ENCODE measurements around the gene ATP5MC2.
"Not testable (repeated sequence)": the region's sequence is repeated elsewhere in the genome, so short reads cannot be mapped to it uniquely, and the experiment has no call there.

ATP5MC2 gene

DNA sequence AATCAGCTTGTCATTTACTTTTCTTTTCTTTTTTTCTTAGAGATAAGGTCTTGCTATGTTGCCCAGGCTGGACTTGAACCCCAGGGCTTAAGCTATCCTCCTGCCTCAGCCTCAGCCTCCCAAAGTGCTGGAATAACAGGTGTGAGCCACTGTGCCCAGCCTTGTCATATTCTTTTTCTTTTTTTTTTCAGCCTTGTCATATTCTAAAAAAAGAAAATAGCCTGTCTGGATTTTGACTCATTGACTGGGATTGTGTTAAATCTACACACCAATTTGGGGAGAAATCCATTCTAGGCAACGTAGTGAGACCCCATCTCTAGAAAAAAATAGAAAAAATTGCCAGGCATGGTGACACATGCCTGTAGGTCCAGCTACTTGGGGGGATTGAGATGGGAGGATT is 24.1 kb downstream of the ATP5MC2 start:
- Histone ChIP-seq H3K79me2 (ENCODE audit: insufficient read depth, low read depth) (no peaks in the 10 kb centered on the region), H3K4me2 (0 out of 2 replicates have a peak overlapping the region, but pooled peaks have one; percentile 5), H3K9ac (no peak overlapping the region), H3K27ac (no peak overlapping the region), H3K27me3 (ENCODE audit: insufficient read depth, low read depth) (no peaks in the 10 kb centered on the region), H3K36me3 (ENCODE audit: insufficient read depth) (no peaks in the 10 kb centered on the region), H4K20me1 (ENCODE audit: insufficient read depth) (no peaks in the 10 kb centered on the region), H3K4me3 (IDR thresholded peaks at IDR 0.05; ENCODE audit: insufficient read depth, low read depth, low read length) (no peak overlapping the region), H3K4me1 (ENCODE audit: low read depth, poor library complexity, severe bottlenecking) (peaks cover 17% of the 10 kb centered on the region), H2AFZ (ENCODE audit: low read depth) (no peak overlapping the region)
- TF ChIP-seq CTCF (conservative IDR thresholded peaks at IDR 0.05; ENCODE audit: low read depth, low read length), result no peak

- not testable (repeated sequence) for H3K27me3 ChIP-seq (ENCODE audit: insufficient read depth, low read depth); H3K9ac ChIP-seq; H4K20me1 ChIP-seq (ENCODE audit: insufficient read depth); H3K79me2 ChIP-seq (ENCODE audit: insufficient read depth, low read depth); H3K27ac ChIP-seq; H3K4me1 ChIP-seq (ENCODE audit: low read depth, poor library complexity, severe bottlenecking); H3K4me2 ChIP-seq; H3K36me3 ChIP-seq (ENCODE audit: insufficient read depth); H3K4me3 ChIP-seq (IDR thresholded peaks at IDR 0.05; ENCODE audit: insufficient read depth, low read depth, low read length); H2AFZ ChIP-seq (ENCODE audit: low read depth)
These were observed 29.6 kb downstream of the ATP5MC2 start for GRCh38 chr12:53646300-53646699.

GRCh38 chr12:53645165-53645564 is 30.7 kb downstream of the ATP5MC2 start:
- Histone ChIP-seq H4K20me1 (ENCODE audit: insufficient read depth) (no peaks in the 10 kb centered on the region), H3K79me2 (ENCODE audit: insufficient read depth, low read depth) (no peaks in the 10 kb centered on the region), H3K4me2 (no peak overlapping the region), H3K27ac (no peak overlapping the region), H3K4me1 (ENCODE audit: low read depth, poor library complexity, severe bottlenecking) (no peaks in the 10 kb centered on the region), H3K27me3 (ENCODE audit: insufficient read depth, low read depth) (no peaks in the 10 kb centered on the region), H3K4me3 (IDR thresholded peaks at IDR 0.05; ENCODE audit: insufficient read depth, low read depth, low read length) (no peak overlapping the region), H3K36me3 (ENCODE audit: insufficient read depth) (no peaks in the 10 kb centered on the region), H2AFZ (ENCODE audit: low read depth) (no peak overlapping the region), H3K9ac (no peak overlapping the region)
- no peak for TF ChIP-seq CTCF (conservative IDR thresholded peaks at IDR 0.05; ENCODE audit: low read depth, low read length)

DNA sequence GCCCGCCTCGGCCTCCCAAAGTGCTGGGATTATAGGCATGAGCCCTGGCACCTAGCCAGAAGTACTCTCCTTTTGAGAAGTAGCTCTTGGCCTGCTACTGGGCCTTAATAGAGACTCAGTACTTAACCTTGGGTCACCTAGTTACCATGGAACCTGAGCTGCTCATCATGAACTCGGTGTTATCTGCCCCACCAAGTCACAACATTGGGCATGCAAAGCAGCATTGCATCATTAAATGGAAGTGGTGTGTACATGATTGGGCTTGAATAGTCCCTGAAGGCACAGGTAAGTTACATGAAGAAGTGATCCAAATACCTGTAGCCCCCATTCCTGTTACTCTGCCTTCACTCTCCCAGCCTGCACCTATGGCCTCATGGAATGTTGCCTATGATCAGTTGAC is 31.8 kb downstream of the ATP5MC2 start:
- Histone ChIP-seq H3K4me3 (IDR thresholded peaks at IDR 0.05; ENCODE audit: insufficient read depth, low read depth, low read length) (no peak overlapping the region), H3K4me1 (ENCODE audit: low read depth, poor library complexity, severe bottlenecking) (no peaks in the 10 kb centered on the region), H3K27ac (no peak overlapping the region), H3K79me2 (ENCODE audit: insufficient read depth, low read depth) (no peaks in the 10 kb centered on the region), H3K27me3 (ENCODE audit: insufficient read depth, low read depth) (no peaks in the 10 kb centered on the region), H2AFZ (ENCODE audit: low read depth) (no peak overlapping the region), H4K20me1 (ENCODE audit: insufficient read depth) (no peaks in the 10 kb centered on the region), H3K9ac (no peak overlapping the region), H3K4me2 (no peak overlapping the region), H3K36me3 (ENCODE audit: insufficient read depth) (no peaks in the 10 kb centered on the region)
- TF ChIP-seq CTCF (conservative IDR thresholded peaks at IDR 0.05; ENCODE audit: low read depth, low read length), result no peak

DNA sequence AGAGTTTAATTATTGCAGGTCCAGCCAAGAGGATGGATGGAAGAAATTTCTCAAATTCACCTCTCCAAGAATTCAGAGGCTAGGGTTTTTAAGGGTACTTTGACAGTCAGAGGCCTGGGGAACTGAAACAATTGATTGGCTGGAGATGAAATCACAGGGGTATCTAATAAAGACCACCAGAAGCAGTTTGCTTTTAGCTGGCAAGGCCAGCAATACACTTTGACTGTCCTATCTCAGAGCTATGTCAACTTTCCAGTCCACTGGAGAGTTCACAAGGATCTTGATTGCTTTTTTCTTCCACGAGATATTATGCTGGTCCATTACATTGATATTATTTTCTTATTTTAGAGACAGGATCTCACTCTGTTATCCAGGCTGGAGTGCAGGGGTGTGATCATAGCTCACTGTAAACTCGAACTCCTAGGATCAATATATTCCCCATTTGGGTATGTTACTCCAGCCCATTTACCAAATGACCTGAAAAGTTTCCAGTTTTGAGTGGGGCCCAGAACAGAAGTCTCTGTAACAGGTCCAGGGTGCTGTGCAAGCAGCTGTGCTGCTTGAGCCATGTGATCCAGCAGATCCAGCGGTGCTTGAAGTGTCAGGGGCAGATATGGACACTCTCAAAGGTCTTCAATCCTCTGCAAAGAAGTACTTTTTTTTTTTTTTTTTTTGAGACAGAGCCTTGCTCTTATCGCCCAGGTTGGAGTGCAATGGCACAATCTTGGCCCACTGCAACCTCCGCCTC is 32.5 kb downstream of the ATP5MC2 start:
- no peak overlapping the region for H3K4me2 ChIP-seq

More for the DNA sequence above, 32.5 kb downstream of the ATP5MC2 start:
- no peak overlapping the region for H2AFZ ChIP-seq (ENCODE audit: low read depth)
- no peaks in the 10 kb centered on the region for H3K27me3 ChIP-seq (ENCODE audit: insufficient read depth, low read depth)
- H3K27ac ChIP-seq, result no peak overlapping the region
- H3K4me1 ChIP-seq (ENCODE audit: low read depth, poor library complexity, severe bottlenecking), result no peaks in the 10 kb centered on the region
- H3K36me3 ChIP-seq (ENCODE audit: insufficient read depth), result no peaks in the 10 kb centered on the region
- no peaks in the 10 kb centered on the region for H4K20me1 ChIP-seq (ENCODE audit: insufficient read depth)
- H3K9ac ChIP-seq, result no peak overlapping the region
- no peak overlapping the region for H3K4me3 ChIP-seq (IDR thresholded peaks at IDR 0.05; ENCODE audit: insufficient read depth, low read depth, low read length)
- TF ChIP-seq CTCF (conservative IDR thresholded peaks at IDR 0.05; ENCODE audit: low read depth, low read length), result no peak
- H3K79me2 ChIP-seq (ENCODE audit: insufficient read depth, low read depth), result no peaks in the 10 kb centered on the region

Data from KMS-11 (cell line).